ENCODE data around the gene OPRD1. TPM values are rescaled to one million over a fixed set of nuclear protein-coding genes. Genes with fewer than 3 reads are reported as not detected.
"Not testable (repeated sequence)": the region's sequence is repeated elsewhere in the genome, so short reads cannot be mapped to it uniquely, and the experiment has no call there.

OPRD1 gene
- total RNA-seq, 1 donor from 2014 or later = not detected

GRCh38 chr1:28792644-28793121 is 19.3 kb upstream of the OPRD1 start:
- TF ChIP-seq CTCF (IDR thresholded peaks at IDR 0.05; ENCODE audit: borderline replicate concordance) = peak; percentile 47
- peaks cover 12% of the 10 kb centered on the region for H3K4me1 ChIP-seq
- DNase-seq = no peak
- no peak overlapping the region for H3K4me3 ChIP-seq
- no peaks in the 10 kb centered on the region for H3K9me3 ChIP-seq (replicated peaks)
- intact Hi-C loops (cut with micrococcal nuclease) = no loop called here
- peak overlapping the region; percentile 27 for H3K27ac ChIP-seq (replicated peaks)
- no peaks in the 10 kb centered on the region for H3K36me3 ChIP-seq
- H3K27me3 ChIP-seq (ENCODE audit: low read depth) = peaks cover 7% of the 10 kb centered on the region

- H3K27me3 ChIP-seq (ENCODE audit: low read depth); H3K36me3 ChIP-seq; H3K4me3 ChIP-seq; H3K27ac ChIP-seq (replicated peaks); intact Hi-C loops (cut with micrococcal nuclease); H3K9me3 ChIP-seq (replicated peaks); DNase-seq: not testable (repeated sequence)
- peaks cover 12% of the 10 kb centered on the region for H3K4me1 ChIP-seq
Measured at GRCh38 chr1:28794582-28794981, 17.4 kb upstream of the OPRD1 start.

- H3K27ac ChIP-seq (replicated peaks) = no peak overlapping the region
- peaks cover 12% of the 10 kb centered on the region for H3K4me1 ChIP-seq
- H3K9me3 ChIP-seq (replicated peaks) = no peaks in the 10 kb centered on the region
- intact Hi-C loops (cut with micrococcal nuclease) = no loop called here
- DNase-seq = no peak
- TF ChIP-seq CTCF (IDR thresholded peaks at IDR 0.05; ENCODE audit: borderline replicate concordance) = no peak
- H3K36me3 ChIP-seq = no peaks in the 10 kb centered on the region
- H3K4me3 ChIP-seq = no peak overlapping the region
- H3K27me3 ChIP-seq (ENCODE audit: low read depth) = no peaks in the 10 kb centered on the region
Measured at GRCh38 chr1:28796352-28797211, 15.4 kb upstream of the OPRD1 start.

- Histone ChIP-seq H3K4me1 (peaks cover 7% of the 10 kb centered on the region), H3K27me3 (ENCODE audit: low read depth) (peaks cover 7% of the 10 kb centered on the region), H3K9me3 (replicated peaks) (no peaks in the 10 kb centered on the region), H3K27ac (replicated peaks) (no peak overlapping the region), H3K4me3 (no peak overlapping the region), H3K36me3 (no peaks in the 10 kb centered on the region)
- DNase-seq = no peak
- intact Hi-C loops (cut with micrococcal nuclease) = no loop called here
- no peak for TF ChIP-seq CTCF (IDR thresholded peaks at IDR 0.05; ENCODE audit: borderline replicate concordance)
Measured at GRCh38 chr1:28800324-28800723, 11.6 kb upstream of the OPRD1 start.

- DNase-seq = no peak
- no peak for TF ChIP-seq CTCF (IDR thresholded peaks at IDR 0.05; ENCODE audit: borderline replicate concordance)
- Histone ChIP-seq H3K4me1 (peaks cover 3% of the 10 kb centered on the region), H3K4me3 (no peak overlapping the region), H3K36me3 (no peaks in the 10 kb centered on the region), H3K9me3 (replicated peaks) (no peaks in the 10 kb centered on the region), H3K27me3 (ENCODE audit: low read depth) (peaks cover 7% of the 10 kb centered on the region), H3K27ac (replicated peaks) (no peak overlapping the region)
- intact Hi-C loops (cut with micrococcal nuclease) = no loop called here
Measured at GRCh38 chr1:28801461-28801860, 10.5 kb upstream of the OPRD1 start.

GRCh38 chr1:28803051-28803450 is 8.9 kb upstream of the OPRD1 start:
- Histone ChIP-seq H3K9me3 (replicated peaks) (no peaks in the 10 kb centered on the region), H3K27ac (replicated peaks) (no peak overlapping the region), H3K4me3 (no peak overlapping the region), H3K4me1 (no peaks in the 10 kb centered on the region), H3K36me3 (no peaks in the 10 kb centered on the region), H3K27me3 (ENCODE audit: low read depth) (peaks cover 17% of the 10 kb centered on the region)
- TF ChIP-seq CTCF (IDR thresholded peaks at IDR 0.05; ENCODE audit: borderline replicate concordance) = no peak
- intact Hi-C loops (cut with micrococcal nuclease) = no loop called here
- DNase-seq = no peak
